ENCODE results near the gene HOPX.

DNA sequence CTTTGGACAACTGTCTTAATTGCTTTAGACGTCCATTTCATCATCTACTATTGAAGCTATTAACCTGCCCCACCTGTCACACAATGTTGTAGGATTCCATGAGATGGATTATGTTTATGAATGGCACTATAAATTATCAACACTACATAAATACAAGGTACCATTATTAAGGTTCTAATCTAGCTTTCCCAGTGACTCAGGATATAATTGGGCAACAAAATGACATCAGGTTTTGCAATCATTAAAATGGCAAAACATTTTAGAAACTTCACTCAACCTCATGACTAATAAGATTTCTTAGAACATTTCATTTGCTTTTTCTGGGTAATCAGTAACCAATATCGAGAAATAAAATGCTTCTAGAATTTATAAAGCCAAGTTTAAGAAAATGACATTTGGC, 9.2 kb downstream of the HOPX start:
- TF ChIP-seq EZH2 (optimal IDR thresholded peaks at IDR 0.05; ENCODE audit: low read depth, low read length) = no peak
- TF ChIP-seq, protein P1, sequence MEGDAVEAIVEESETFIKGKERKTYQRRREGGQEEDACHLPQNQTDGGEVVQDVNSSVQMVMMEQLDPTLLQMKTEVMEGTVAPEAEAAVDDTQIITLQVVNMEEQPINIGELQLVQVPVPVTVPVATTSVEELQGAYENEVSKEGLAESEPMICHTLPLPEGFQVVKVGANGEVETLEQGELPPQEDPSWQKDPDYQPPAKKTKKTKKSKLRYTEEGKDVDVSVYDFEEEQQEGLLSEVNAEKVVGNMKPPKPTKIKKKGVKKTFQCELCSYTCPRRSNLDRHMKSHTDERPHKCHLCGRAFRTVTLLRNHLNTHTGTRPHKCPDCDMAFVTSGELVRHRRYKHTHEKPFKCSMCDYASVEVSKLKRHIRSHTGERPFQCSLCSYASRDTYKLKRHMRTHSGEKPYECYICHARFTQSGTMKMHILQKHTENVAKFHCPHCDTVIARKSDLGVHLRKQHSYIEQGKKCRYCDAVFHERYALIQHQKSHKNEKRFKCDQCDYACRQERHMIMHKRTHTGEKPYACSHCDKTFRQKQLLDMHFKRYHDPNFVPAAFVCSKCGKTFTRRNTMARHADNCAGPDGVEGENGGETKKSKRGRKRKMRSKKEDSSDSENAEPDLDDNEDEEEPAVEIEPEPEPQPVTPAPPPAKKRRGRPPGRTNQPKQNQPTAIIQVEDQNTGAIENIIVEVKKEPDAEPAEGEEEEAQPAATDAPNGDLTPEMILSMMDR (IDR thresholded peaks at IDR 0.05; ENCODE audit: low read length) = no peak
